ENCODE measurements around the gene MYO10.

The MYO10 gene

GRCh38 chr5:16690243-16690852 lies 245.7 kb downstream of the MYO10 start:
- Histone ChIP-seq H3K9ac (ENCODE audit: low read length in 2 of 2) (no peak overlapping the region), H3K27ac (ENCODE audit: low read length) (no peak overlapping the region), H3K9me3 (ENCODE audit: control insufficient read depth in 2 of 2, low read length in 2 of 2) (no peaks in the 10 kb centered on the region), H3K27me3 (ENCODE audit: control insufficient read depth in 1 of 2, insufficient read depth in 2 of 2, low read length in 2 of 2) (no peaks in the 10 kb centered on the region), H3K4me1 (ENCODE audit: control insufficient read depth, insufficient read depth, low read length) (no peaks in the 10 kb centered on the region), H3K4me3 (ENCODE audit: low read length in 2 of 2) (no peak overlapping the region), H3K36me3 (ENCODE audit: control insufficient read depth in 2 of 2, insufficient read depth in 2 of 2, low read length in 2 of 2) (peaks cover 0 to 4% of the 10 kb centered on the region in 2 donors)

GRCh38 chr5:16687898-16688297 lies 248.2 kb downstream of the MYO10 start:
- Histone ChIP-seq H3K27ac (ENCODE audit: low read length) (peak overlapping the region; percentile 18), H3K4me1 (ENCODE audit: control insufficient read depth, insufficient read depth, low read length) (no peaks in the 10 kb centered on the region), H3K9ac (ENCODE audit: low read length in 2 of 2) (no peak overlapping the region), H3K27me3 (ENCODE audit: control insufficient read depth in 1 of 2, insufficient read depth in 2 of 2, low read length in 2 of 2) (no peaks in the 10 kb centered on the region), H3K9me3 (ENCODE audit: control insufficient read depth in 2 of 2, low read length in 2 of 2) (no peaks in the 10 kb centered on the region), H3K36me3 (ENCODE audit: control insufficient read depth in 2 of 2, insufficient read depth in 2 of 2, low read length in 2 of 2) (peaks cover 0 to 8% of the 10 kb centered on the region in 2 donors), H3K4me3 (ENCODE audit: low read length in 2 of 2) (no peak overlapping the region)

GRCh38 chr5:16685069-16685468 lies 251.0 kb downstream of the MYO10 start:
- Histone ChIP-seq H3K27ac (ENCODE audit: low read length) (no peak overlapping the region), H3K27me3 (ENCODE audit: control insufficient read depth in 1 of 2, insufficient read depth in 2 of 2, low read length in 2 of 2) (no peaks in the 10 kb centered on the region), H3K36me3 (ENCODE audit: control insufficient read depth in 2 of 2, insufficient read depth in 2 of 2, low read length in 2 of 2) (peaks cover 0 to 16% of the 10 kb centered on the region in 2 donors), H3K4me3 (ENCODE audit: low read length in 2 of 2) (no peak overlapping the region), H3K9me3 (ENCODE audit: control insufficient read depth in 2 of 2, low read length in 2 of 2) (no peaks in the 10 kb centered on the region), H3K9ac (ENCODE audit: low read length in 2 of 2) (no peak overlapping the region), H3K4me1 (ENCODE audit: control insufficient read depth, insufficient read depth, low read length) (no peaks in the 10 kb centered on the region)

- H3K27ac ChIP-seq (ENCODE audit: low read length): no peak overlapping the region
- H3K27me3 ChIP-seq (ENCODE audit: control insufficient read depth in 1 of 2, insufficient read depth in 2 of 2, low read length in 2 of 2): no peaks in the 10 kb centered on the region
- H3K4me1 ChIP-seq (ENCODE audit: control insufficient read depth, insufficient read depth, low read length): no peaks in the 10 kb centered on the region
- no peaks in the 10 kb centered on the region for H3K9me3 ChIP-seq (ENCODE audit: control insufficient read depth in 2 of 2, low read length in 2 of 2)
- H3K4me3 ChIP-seq (ENCODE audit: low read length in 2 of 2): no peak overlapping the region
- H3K36me3 ChIP-seq (ENCODE audit: control insufficient read depth in 2 of 2, insufficient read depth in 2 of 2, low read length in 2 of 2): peaks cover 0 to 17% of the 10 kb centered on the region in 2 donors
- no peak overlapping the region for H3K9ac ChIP-seq (ENCODE audit: low read length in 2 of 2)
These were observed 254.2 kb downstream of the MYO10 start for GRCh38 chr5:16681876-16682275.

GRCh38 chr5:16679863-16680262 lies 256.2 kb downstream of the MYO10 start:
- no peaks in the 10 kb centered on the region for H3K9me3 ChIP-seq (ENCODE audit: control insufficient read depth in 2 of 2, low read length in 2 of 2)
- H3K4me3 ChIP-seq (ENCODE audit: low read length in 2 of 2): no peak overlapping the region
- H3K9ac ChIP-seq (ENCODE audit: low read length in 2 of 2): no peak overlapping the region
- H3K4me1 ChIP-seq (ENCODE audit: control insufficient read depth, insufficient read depth, low read length): no peaks in the 10 kb centered on the region
- H3K27me3 ChIP-seq (ENCODE audit: control insufficient read depth in 1 of 2, insufficient read depth in 2 of 2, low read length in 2 of 2): no peaks in the 10 kb centered on the region
- no peak overlapping the region for H3K27ac ChIP-seq (ENCODE audit: low read length)
- peaks cover 0 to 21% of the 10 kb centered on the region in 2 donors for H3K36me3 ChIP-seq (ENCODE audit: control insufficient read depth in 2 of 2, insufficient read depth in 2 of 2, low read length in 2 of 2)

- no peaks in the 10 kb centered on the region for H3K4me1 ChIP-seq (ENCODE audit: control insufficient read depth, insufficient read depth, low read length)
- H3K9ac ChIP-seq (ENCODE audit: low read length in 2 of 2): no peak overlapping the region
- no peaks in the 10 kb centered on the region for H3K27me3 ChIP-seq (ENCODE audit: control insufficient read depth in 1 of 2, insufficient read depth in 2 of 2, low read length in 2 of 2)
- no peak overlapping the region for H3K4me3 ChIP-seq (ENCODE audit: low read length in 2 of 2)
- no peak overlapping the region for H3K27ac ChIP-seq (ENCODE audit: low read length)
- H3K9me3 ChIP-seq (ENCODE audit: control insufficient read depth in 2 of 2, low read length in 2 of 2): no peaks in the 10 kb centered on the region
- H3K36me3 ChIP-seq (ENCODE audit: control insufficient read depth in 2 of 2, insufficient read depth in 2 of 2, low read length in 2 of 2): peaks cover 0 to 24% of the 10 kb centered on the region in 2 donors
These were observed 256.9 kb downstream of the MYO10 start for GRCh38 chr5:16679190-16679589.

GRCh38 chr5:16675806-16676205 lies 260.3 kb downstream of the MYO10 start:
- H3K27ac ChIP-seq (ENCODE audit: low read length): no peak overlapping the region
- H3K36me3 ChIP-seq (ENCODE audit: control insufficient read depth in 2 of 2, insufficient read depth in 2 of 2, low read length in 2 of 2): peaks cover 0 to 18% of the 10 kb centered on the region in 2 donors
- no peak overlapping the region for H3K4me3 ChIP-seq (ENCODE audit: low read length in 2 of 2)
- no peaks in the 10 kb centered on the region for H3K27me3 ChIP-seq (ENCODE audit: control insufficient read depth in 1 of 2, insufficient read depth in 2 of 2, low read length in 2 of 2)
- H3K9ac ChIP-seq (ENCODE audit: low read length in 2 of 2): no peak overlapping the region
- no peaks in the 10 kb centered on the region for H3K4me1 ChIP-seq (ENCODE audit: control insufficient read depth, insufficient read depth, low read length)
- no peaks in the 10 kb centered on the region for H3K9me3 ChIP-seq (ENCODE audit: control insufficient read depth in 2 of 2, low read length in 2 of 2)

GRCh38 chr5:16674750-16675149 lies 261.3 kb downstream of the MYO10 start:
- H3K9me3 ChIP-seq (ENCODE audit: control insufficient read depth in 2 of 2, low read length in 2 of 2): no peaks in the 10 kb centered on the region
- H3K36me3 ChIP-seq (ENCODE audit: control insufficient read depth in 2 of 2, insufficient read depth in 2 of 2, low read length in 2 of 2): peaks cover 0 to 16% of the 10 kb centered on the region in 2 donors
- no peak overlapping the region for H3K4me3 ChIP-seq (ENCODE audit: low read length in 2 of 2)
- no peak overlapping the region for H3K27ac ChIP-seq (ENCODE audit: low read length)
- H3K4me1 ChIP-seq (ENCODE audit: control insufficient read depth, insufficient read depth, low read length): no peaks in the 10 kb centered on the region
- H3K27me3 ChIP-seq (ENCODE audit: control insufficient read depth in 1 of 2, insufficient read depth in 2 of 2, low read length in 2 of 2): no peaks in the 10 kb centered on the region
- H3K9ac ChIP-seq (ENCODE audit: low read length in 2 of 2): no peak overlapping the region

- Histone ChIP-seq H3K27me3 (ENCODE audit: control insufficient read depth in 1 of 2, insufficient read depth in 2 of 2, low read length in 2 of 2) (no peaks in the 10 kb centered on the region), H3K27ac (ENCODE audit: low read length) (no peak overlapping the region), H3K9ac (ENCODE audit: low read length in 2 of 2) (no peak overlapping the region), H3K4me1 (ENCODE audit: control insufficient read depth, insufficient read depth, low read length) (no peaks in the 10 kb centered on the region), H3K36me3 (ENCODE audit: control insufficient read depth in 2 of 2, insufficient read depth in 2 of 2, low read length in 2 of 2) (peaks cover 0 to 12% of the 10 kb centered on the region in 2 donors), H3K9me3 (ENCODE audit: control insufficient read depth in 2 of 2, low read length in 2 of 2) (no peaks in the 10 kb centered on the region), H3K4me3 (ENCODE audit: low read length in 2 of 2) (no peak overlapping the region)
These were observed 262.6 kb downstream of the MYO10 start for GRCh38 chr5:16673241-16674201.

GRCh38 chr5:16671208-16671607 lies 264.9 kb downstream of the MYO10 start:
- Histone ChIP-seq H3K27me3 (ENCODE audit: control insufficient read depth in 1 of 2, insufficient read depth in 2 of 2, low read length in 2 of 2) (no peaks in the 10 kb centered on the region), H3K4me1 (ENCODE audit: control insufficient read depth, insufficient read depth, low read length) (no peaks in the 10 kb centered on the region), H3K4me3 (ENCODE audit: low read length in 2 of 2) (no peak overlapping the region), H3K9me3 (ENCODE audit: control insufficient read depth in 2 of 2, low read length in 2 of 2) (no peaks in the 10 kb centered on the region), H3K9ac (ENCODE audit: low read length in 2 of 2) (no peak overlapping the region), H3K36me3 (ENCODE audit: control insufficient read depth in 2 of 2, insufficient read depth in 2 of 2, low read length in 2 of 2) (peaks cover 0 to 16% of the 10 kb centered on the region in 2 donors), H3K27ac (ENCODE audit: low read length) (no peak overlapping the region)

GRCh38 chr5:16669776-16670175 lies 266.3 kb downstream of the MYO10 start:
- Histone ChIP-seq H3K4me3 (ENCODE audit: low read length in 2 of 2) (no peak overlapping the region), H3K4me1 (ENCODE audit: control insufficient read depth, insufficient read depth, low read length) (no peaks in the 10 kb centered on the region), H3K9ac (ENCODE audit: low read length in 2 of 2) (no peak overlapping the region), H3K27ac (ENCODE audit: low read length) (no peak overlapping the region), H3K36me3 (ENCODE audit: control insufficient read depth in 2 of 2, insufficient read depth in 2 of 2, low read length in 2 of 2) (peaks cover 0 to 13% of the 10 kb centered on the region in 2 donors), H3K27me3 (ENCODE audit: control insufficient read depth in 1 of 2, insufficient read depth in 2 of 2, low read length in 2 of 2) (no peaks in the 10 kb centered on the region), H3K9me3 (ENCODE audit: control insufficient read depth in 2 of 2, low read length in 2 of 2) (no peaks in the 10 kb centered on the region)
